Measurements from ENCODE around the gene GYG1. TPM values are rescaled to one million over a fixed set of nuclear protein-coding genes. Genes with fewer than 3 reads are reported as not detected.

The GYG1 gene
- total and polyA plus RNA-seq, 2 of the 8 experiments (the other 6 are each of a cell fraction or from before 2014, with no cell fraction given) = 19.4 to 34.2 TPM

GRCh38 chr3:149000206-149000745, 8.9 kb downstream of the GYG1 start:
- WGBS, 2 experiments (ENCODE audit: extremely low coverage in 1 of 2, insufficient coverage in 1 of 2, insufficient read length in 1 of 2, insufficient replicate concordance in 2 of 2, low coverage in 1 of 2, low lambda C conversion rate in 2 of 2, missing lambda C conversion rate in 1 of 2) = 81% methylated on average over 3 of the region's 3 CpGs; no CpG with 5 or more reads in 1 of the 2 experiments
- no peak overlapping the region for H2BK15ac ChIP-seq (ENCODE audit: low read length)
- H3K9ac ChIP-seq (replicated peaks in 1 of 4; ENCODE audit: extremely low read depth in 1 of 4, low read depth in 3 of 4, low read length in 3 of 4) = no peak overlapping the region
- H3K27ac ChIP-seq (ENCODE audit: low read depth, low read length) = no peak overlapping the region
- H2BK120ac ChIP-seq (replicated peaks; ENCODE audit: low read depth, low read length) = no peak overlapping the region
- peaks cover 0 to 14% (median 3%) of the 10 kb centered on the region in 4 experiments; a peak in 2 of 7 replicates for H3K4me1 ChIP-seq (replicated peaks in 1 of 4; ENCODE audit: control insufficient read depth in 3 of 4, insufficient read depth in 4 of 4, low read length in 3 of 4)
- no peak overlapping the region for H2BK5ac ChIP-seq (ENCODE audit: low read depth, low read length)
- no peaks in the 10 kb centered on the region for H3K27me3 ChIP-seq (replicated peaks in 1 of 4; ENCODE audit: control insufficient read depth in 3 of 4, extremely low read depth in 1 of 4, insufficient read depth in 3 of 4, low read length in 3 of 4)
- H4K5ac ChIP-seq (ENCODE audit: insufficient read length, low read depth, low read length) = no peak overlapping the region
- no peak overlapping the region for H2BK20ac ChIP-seq (ENCODE audit: low read length)
- H4K20me1 ChIP-seq (replicated peaks in 1 of 2; ENCODE audit: control insufficient read depth in 1 of 2, insufficient read depth in 2 of 2, low read length in 2 of 2) = no peaks in the 10 kb centered on the region
- H3K23me2 ChIP-seq (ENCODE audit: low read depth, low read length) = no peaks in the 10 kb centered on the region
- H3K14ac ChIP-seq (ENCODE audit: insufficient read length) = no peak overlapping the region
- no peak overlapping the region for H2AFZ ChIP-seq (ENCODE audit: low read length)
- DNase-seq (ENCODE audit: low read depth in 1 of 2, low spot score in 2 of 2) (no peak), FAIRE-seq (no peak)
- H3K18ac ChIP-seq (ENCODE audit: extremely low read depth, low read length) = no peak overlapping the region
- H4K8ac ChIP-seq (ENCODE audit: extremely low read depth, insufficient read depth, low read length) = no peak overlapping the region
- TF ChIP-seq SP1 (IDR thresholded peaks at IDR 0.05; ENCODE audit: low read depth, low read length) (no peak), RXRA (IDR thresholded peaks at IDR 0.05; ENCODE audit: insufficient read depth, low read depth, low read length) (no peak), BRCA1 (IDR thresholded peaks at IDR 0.05; ENCODE audit: low read depth, low read length) (no peak), POLR2AphosphoS5 (IDR thresholded peaks at IDR 0.05; ENCODE audit: low read depth, low read length) (no peak), ATF2 (IDR thresholded peaks at IDR 0.05; ENCODE audit: low read length) (no peak), ATF3 (IDR thresholded peaks at IDR 0.05; ENCODE audit: insufficient read depth, low read depth, low read length) (no peak), TAF1 (IDR thresholded peaks at IDR 0.05; ENCODE audit: low read depth, low read length) (no peak), CTCF (IDR thresholded peaks at IDR 0.05; ENCODE audit: control extremely low read depth in 1 of 3, insufficient read depth in 1 of 3, low read depth in 1 of 3, low read length in 3 of 3) (no peak), CEBPB (IDR thresholded peaks at IDR 0.05; ENCODE audit: low read depth, low read length) (no peak)
- H3K79me1 ChIP-seq (ENCODE audit: low read depth, low read length) = no peaks in the 10 kb centered on the region
- no peak overlapping the region for H2AK5ac ChIP-seq (ENCODE audit: low read depth, low read length)
- no peaks in the 10 kb centered on the region for H3K9me3 ChIP-seq (ENCODE audit: insufficient read depth in 2 of 2, low read depth in 1 of 2, low read length in 1 of 2)
- no peak overlapping the region for H3K4me2 ChIP-seq (ENCODE audit: insufficient read depth in 1 of 2, low read depth in 2 of 2, low read length in 2 of 2)
- no peak overlapping the region for H3K23ac ChIP-seq (ENCODE audit: insufficient read length)
- no peak overlapping the region for H3K56ac ChIP-seq (replicated peaks; ENCODE audit: insufficient read length, low read depth, low read length)
- ChIA-PET CTCF (ENCODE audit: partially characterized antibody) (interaction anchor here (1.0 to 1.4 kb wide), 4 partner anchors 8 to 47 kb away, joined by 3 read pairs; no protein-coding TSS in a partner anchor), POLR2A (ENCODE audit: partially characterized antibody) (interaction anchor here (0.8 to 1.0 kb wide), 2 partner anchors 9 to 11 kb away, joined by 3 read pairs; partner anchors contain the start of gene GYG1)
- no peak overlapping the region for H3K4me3 ChIP-seq (ENCODE audit: extremely low read depth in 1 of 4, insufficient read depth in 2 of 4, low read depth in 3 of 4, low read length in 4 of 4)
- peaks cover 0 to 8% (median 1%) of the 10 kb centered on the region in 4 experiments; a peak in 2 of 8 replicates for H3K36me3 ChIP-seq (ENCODE audit: control insufficient read depth in 2 of 4, insufficient read depth in 4 of 4, low read length in 3 of 4)
- no peak overlapping the region for H2BK12ac ChIP-seq (ENCODE audit: low read depth, low read length)
- no peak overlapping the region for H3K4ac ChIP-seq (replicated peaks; ENCODE audit: insufficient read length, low read depth, low read length)
- no peaks in the 10 kb centered on the region for H3K79me2 ChIP-seq (ENCODE audit: control insufficient read depth in 1 of 2, insufficient read depth in 2 of 2, low read length in 2 of 2)
- no peak overlapping the region for H4K91ac ChIP-seq (replicated peaks; ENCODE audit: insufficient read length, low read length)
